Stimulated activated CD4-positive, alpha-beta T cell treated with anti-CD3 and anti-CD28 coated beads, Interleukin-1b, Interleukin-23, amount 100 ng/mL, for 1 hour (primary cell): Measurements from ENCODE around the gene ZNF273.
"Not testable (repeated sequence)": the region's sequence is repeated elsewhere in the genome, so short reads cannot be mapped to it uniquely, and the experiment has no call there.

Source experiments
- DNase-seq, 2 donors: peaks; one replicate each; pipeline ENCODE4 v3.0.0-alpha.2; 2020; ENCODE audit warnings: low read depth in 2 of 2

Gene ZNF273

DNA sequence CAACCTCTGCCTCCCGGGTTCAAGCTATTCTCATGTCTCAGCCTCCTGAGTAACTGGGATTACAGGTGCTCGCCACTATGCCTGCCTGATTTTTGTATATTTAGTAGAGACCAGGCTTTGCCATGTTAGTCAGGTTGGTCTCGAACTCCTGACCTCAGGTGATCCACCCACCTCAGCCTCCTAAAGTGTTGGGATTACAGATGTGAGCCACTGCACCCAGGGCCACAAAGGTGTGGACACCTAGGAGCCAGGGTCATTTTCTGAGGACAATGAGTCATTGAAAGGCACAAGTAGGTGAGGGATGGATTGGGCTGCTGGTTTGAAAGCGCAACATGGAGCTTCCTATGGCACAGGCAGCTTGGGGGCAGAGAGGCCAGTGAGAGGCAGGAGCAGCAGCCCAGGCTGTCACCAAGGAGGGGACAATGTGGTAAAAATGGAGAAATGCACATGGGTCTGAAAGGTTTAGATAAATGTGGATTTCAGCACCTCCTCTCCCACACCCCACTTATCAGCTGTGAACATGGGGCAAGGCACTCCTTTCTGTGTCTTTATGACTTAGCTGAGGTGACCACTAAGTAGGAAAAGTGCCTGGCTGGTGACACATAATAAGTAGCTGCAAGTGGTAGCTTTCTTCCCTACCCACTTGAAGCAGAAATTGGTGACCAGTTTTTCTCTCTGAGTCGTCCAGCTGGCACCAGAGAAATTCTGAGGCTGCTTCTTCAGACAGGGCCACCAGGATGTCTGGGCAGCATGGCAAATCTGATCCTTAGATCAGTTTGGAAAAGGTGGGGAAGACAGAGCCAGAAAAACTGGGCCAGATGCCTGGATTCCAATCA is 41.8 kb downstream of the ZNF273 start:
- DNase-seq = not testable (repeated sequence)

DNA sequence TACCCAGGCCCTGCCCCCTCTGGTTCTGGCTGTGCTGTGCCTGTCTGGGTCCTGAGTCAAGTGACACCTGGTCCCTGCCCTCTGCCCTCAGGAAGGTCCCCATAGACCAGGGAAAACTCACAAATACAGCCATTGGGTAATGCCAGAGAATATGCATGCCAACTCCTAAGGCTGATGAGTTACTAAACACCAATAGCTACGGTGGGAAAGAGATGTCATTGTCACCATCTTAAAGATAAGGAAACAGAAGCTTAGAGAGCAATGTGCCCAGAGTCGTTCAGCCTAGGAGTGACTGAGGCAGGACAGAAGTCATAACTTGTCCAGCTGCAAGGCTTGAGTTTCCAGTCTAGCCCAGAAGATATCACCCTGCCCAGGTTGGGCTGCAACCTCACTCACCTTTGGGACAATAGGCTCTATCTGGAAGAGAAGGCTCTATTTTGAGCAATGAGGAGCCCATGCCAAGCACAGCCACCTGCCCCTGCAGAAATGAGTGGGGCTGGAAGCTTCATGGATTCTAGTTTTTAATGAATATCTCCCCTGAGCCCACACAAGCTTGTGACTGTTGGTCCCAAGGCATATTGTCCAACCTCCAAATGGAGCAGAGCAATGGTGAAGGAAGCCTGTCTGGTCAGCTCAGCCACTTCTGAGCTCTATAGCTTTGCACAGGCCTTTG is 42.6 kb downstream of the ZNF273 start:
- no peak for DNase-seq

DNA sequence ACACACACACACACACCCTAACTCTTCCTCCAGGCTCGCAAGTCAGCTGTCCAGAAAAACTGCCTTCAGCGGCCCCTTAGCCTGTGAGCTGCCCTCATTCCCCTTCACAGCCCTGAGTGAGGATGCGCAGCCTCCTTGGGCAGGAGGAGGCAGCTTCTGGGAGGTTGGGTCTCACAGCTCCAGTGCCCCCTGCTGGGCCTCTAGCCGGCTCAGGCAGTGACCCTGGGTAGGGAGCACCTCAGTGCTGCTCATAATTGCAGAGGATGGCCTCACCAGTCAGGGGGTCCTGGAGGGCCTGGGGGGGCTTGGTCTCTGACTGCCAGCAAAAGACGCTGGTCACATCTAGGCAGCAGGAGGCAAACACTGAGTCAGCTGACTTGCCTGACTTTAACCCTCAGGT is 43.7 kb downstream of the ZNF273 start:
- no peak for DNase-seq

DNA sequence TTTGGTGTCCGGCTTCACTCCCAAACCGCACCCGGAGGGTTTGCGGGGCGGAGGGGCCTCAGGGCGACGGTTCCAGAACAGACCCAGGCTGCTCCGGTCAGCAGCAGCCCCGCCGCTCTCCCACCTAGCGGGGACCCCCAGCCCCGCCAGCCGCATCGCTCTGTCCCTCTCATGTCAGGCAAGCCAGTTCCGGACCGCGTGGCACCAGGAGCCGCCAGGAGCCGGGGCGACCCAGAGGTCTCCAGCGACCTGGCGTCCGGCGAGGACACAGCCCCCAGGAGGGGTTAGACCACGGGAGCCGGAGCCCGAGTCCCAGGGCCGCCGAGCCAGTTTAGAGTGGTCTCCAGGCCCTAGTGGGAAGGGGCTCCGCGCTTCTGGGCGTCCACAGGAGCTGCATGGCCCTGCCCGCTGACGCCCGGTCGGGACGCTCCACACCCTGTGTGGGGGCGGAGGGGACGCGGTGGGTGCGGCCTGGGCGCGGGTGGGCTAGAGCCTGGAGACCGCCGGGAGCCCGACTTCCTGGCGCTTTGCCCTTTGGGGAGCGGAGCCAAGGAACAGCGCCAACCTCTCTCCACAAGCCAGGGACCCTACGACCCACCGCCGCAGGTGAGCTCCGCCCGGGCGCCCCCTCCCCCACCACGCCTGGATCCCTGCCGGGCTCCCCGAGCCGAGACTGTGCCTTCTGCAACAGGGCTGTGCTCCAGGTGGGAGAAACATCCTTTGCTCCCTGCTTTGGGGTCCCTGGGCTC is 44.4 kb downstream of the ZNF273 start:
- DNase-seq = no peak

DNA sequence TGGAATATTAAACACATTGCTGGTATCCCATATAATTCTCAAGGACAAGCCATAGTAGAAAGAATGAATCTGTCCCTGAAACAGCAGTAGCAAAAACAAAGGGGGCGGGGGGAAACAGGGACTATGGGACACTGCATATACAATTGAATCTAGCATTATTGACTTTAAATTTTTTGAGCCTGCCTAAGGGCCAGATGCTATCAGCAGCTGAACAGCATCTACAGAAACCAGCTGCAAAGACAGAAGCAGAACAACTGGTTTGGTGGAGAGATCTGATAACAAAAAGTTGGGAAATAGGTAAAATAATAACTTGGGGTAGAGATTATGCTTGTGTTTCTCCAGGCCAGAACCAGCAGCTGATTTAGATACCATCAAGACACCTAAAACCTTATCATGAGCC is 45.7 kb downstream of the ZNF273 start:
- not testable (repeated sequence) for DNase-seq

DNA sequence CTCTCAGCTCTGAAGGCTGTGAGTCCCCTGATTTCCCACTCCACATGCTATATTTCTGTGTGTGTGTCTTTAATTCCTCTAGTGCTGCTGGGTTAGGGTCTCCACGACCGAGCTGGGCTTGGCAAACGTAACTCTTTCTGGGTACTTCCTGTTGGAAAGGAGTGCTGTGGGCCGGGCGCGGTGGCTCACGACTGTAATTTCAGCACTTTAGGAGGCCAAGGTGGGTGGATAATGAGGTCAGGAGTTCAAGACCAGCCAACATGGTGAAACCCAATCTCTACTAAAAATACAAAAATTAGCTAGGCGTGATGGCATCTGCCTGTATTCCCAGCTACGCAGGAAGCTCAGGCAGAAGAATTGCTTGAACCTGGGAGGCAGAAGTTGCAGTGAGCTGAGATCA is 47.6 kb downstream of the ZNF273 start:
- not testable (repeated sequence) for DNase-seq

DNA sequence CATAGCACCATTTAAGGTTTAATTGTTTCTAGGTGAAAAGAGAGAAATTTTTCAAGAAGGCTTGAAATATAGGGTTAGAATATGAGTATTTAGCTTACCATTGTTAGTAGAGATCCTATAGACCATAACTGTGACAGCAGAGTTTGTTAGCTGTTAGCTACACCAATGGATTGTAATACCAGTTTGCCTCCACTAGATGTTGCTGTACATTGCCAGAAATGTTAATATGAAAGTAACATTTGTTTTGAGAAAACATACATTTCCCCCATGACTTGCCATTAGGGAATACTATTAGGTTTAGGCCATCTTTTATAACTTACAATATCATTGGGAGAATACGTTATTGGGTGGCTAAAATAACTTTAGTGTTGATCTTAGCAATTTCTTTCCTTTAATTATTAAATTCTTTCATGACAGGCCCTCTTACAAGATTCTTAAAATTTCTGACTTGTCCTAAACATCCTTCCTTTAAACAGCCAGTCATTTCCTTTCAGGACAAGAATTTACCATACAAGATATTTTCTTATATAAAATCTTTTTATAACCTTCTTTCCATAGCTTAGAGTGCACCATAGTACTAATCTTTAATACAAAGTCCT is 48.3 kb downstream of the ZNF273 start:
- DNase-seq = no peak

DNA sequence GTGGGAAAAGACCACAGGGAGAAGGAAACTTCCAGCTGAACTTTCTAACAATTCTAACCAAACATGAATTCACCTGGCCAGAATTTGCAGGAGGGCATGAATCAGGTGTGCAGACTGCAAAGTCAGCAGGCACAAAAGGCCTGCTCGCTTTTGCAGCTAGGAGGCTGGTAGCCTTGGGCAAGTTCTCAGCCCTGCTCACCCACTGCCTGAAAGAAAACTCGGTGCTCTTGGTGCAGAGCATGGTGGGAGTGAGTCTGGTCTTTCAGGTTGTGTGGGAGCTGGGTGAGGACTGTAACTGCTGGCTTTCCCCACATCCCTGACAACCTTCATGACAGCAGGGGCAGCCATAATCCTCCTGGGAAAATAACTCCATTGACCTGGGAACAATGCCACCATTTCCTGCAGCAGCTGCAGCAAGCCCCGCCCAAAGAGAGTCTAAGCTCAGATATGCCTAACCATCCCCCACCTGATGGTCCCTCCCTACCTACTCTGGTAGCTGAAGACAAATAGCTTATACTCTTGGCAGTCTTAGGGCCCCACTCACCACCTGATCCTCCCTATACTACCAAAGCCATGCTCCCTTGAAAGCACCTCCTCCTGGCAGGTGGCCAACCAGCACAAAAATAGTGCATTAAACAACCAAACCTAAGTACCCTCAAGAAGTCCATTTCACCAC is 56.1 kb downstream of the ZNF273 start:
- DNase-seq = no peak

DNA sequence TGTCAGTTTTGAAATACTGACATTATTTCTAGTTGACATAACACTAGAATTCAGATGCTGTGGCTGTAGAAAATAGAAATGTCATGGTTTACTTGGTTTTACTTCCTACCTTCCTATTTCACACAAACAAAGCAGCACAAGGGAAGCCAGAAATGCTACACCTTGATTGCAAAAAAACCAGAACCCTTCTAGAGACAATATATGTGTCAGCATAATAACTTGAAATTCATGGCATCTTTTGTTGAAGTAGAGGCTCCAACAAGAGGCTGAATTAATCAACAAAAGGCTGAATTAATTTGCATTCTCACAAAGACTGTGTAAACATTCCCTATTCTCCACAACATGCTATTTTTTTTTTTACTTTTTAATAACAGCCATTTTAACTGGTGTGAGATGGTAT is 62.5 kb downstream of the ZNF273 start:
- DNase-seq = no peak

DNA sequence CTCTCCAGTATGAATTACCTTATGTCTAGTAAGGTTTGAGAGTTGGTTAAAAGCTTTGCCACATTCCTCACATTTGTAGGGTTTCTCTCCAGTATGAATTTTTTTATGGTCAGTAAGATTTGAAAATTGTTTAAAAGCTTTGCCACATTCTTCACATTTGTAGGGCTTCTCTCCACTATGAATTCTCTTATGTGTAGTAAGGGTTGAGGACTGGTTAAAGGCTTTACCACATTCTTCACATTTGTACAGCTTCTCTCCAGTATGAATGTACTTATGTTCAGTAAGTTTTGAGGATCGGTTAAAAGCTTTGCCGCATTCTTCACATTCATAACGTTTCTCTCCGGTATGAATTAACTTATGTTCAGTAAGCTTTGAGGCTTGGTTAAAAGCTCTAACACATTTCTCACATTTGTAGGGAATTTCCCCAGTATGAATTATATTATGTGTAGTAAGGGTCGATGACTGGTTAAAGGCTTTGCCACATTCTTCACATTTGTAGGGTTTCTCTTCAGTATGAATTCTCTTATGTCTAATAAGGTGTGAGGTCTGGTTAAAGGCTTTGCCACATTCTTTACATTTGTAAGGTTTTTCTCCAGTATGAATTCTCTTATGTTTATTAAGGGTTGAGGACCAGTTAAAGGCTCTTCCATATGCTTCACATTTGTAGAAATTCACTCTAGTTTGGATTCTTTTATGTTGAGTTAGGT is 75.6 kb downstream of the ZNF273 start:
- DNase-seq = no peak
